Fibroblast of lung (primary cell): ENCODE measurements around the gene PEX14. TPM values are rescaled to one million over a fixed set of nuclear protein-coding genes. Genes with fewer than 3 reads are reported as not detected.

Experiments used
- DNase-seq, 2 donors: peaks; one replicate each; pipeline versions ENCODE4 v3.0.0 to v3.0.0-alpha.2; 2010; ENCODE audit warnings: low read depth in 2 of 2
- H2AFZ ChIP-seq: 2 replicates; pipeline ENCODE4 v1.5.1; 2012; ENCODE audit warnings: low read length, control low read depth, inconsistent platforms
- H3K27ac ChIP-seq: 2 replicates; pipeline ENCODE4 v1.5.1; 2011; ENCODE audit warnings: low read length, control low read depth; ENCODE audit not compliant: insufficient read depth
- H3K27me3 ChIP-seq: 2 replicates; pipeline ENCODE4 v1.5.1; 2011; ENCODE audit warnings: mild to moderate bottlenecking, low read length; ENCODE audit not compliant: control insufficient read depth, insufficient read depth
- H3K36me3 ChIP-seq: 2 replicates; pipeline ENCODE4 v1.5.1; 2011; ENCODE audit warnings: low read length; ENCODE audit not compliant: control insufficient read depth, insufficient read depth
- H3K4me1 ChIP-seq: 2 replicates; pipeline ENCODE4 v1.5.1; 2011; ENCODE audit warnings: low read length; ENCODE audit not compliant: control insufficient read depth, insufficient read depth; ENCODE audit errors: extremely low read depth
- H3K4me2 ChIP-seq: 2 replicates; pipeline ENCODE4 v1.5.1; 2011; ENCODE audit warnings: low read length, control low read depth; ENCODE audit not compliant: insufficient read depth; ENCODE audit errors: extremely low read depth
- H3K4me3 ChIP-seq, 4 experiments: fragments of 200-600 bp in 1 of 4; sonication (generic) in 1 of 4; replicated peaks in 1 of 4; 2 replicates each; pipeline ENCODE4 v1.5.1; 2011 to 2016; ENCODE audit warnings: low read length in 4 of 4, low read depth in 3 of 4, mild to moderate bottlenecking in 3 of 4, control low read depth in 2 of 4, inconsistent platforms in 1 of 4, mixed read lengths in 1 of 4; ENCODE audit not compliant: insufficient read depth in 1 of 4; ENCODE audit errors: control extremely low read depth in 1 of 4
- H3K79me2 ChIP-seq: 2 replicates; pipeline ENCODE4 v1.5.1; 2012; ENCODE audit warnings: mild to moderate bottlenecking, low read length, inconsistent platforms; ENCODE audit not compliant: control insufficient read depth, insufficient read depth
- H3K9ac ChIP-seq: 2 replicates; pipeline ENCODE4 v1.5.1; 2011; ENCODE audit warnings: mild to moderate bottlenecking, low read length, control low read depth; ENCODE audit not compliant: insufficient read depth
- H3K9me3 ChIP-seq: 2 replicates; pipeline ENCODE4 v1.5.1; 2012; ENCODE audit warnings: low read depth, low read length; ENCODE audit not compliant: control insufficient read depth, insufficient read depth
- H4K20me1 ChIP-seq: 2 replicates; pipeline ENCODE4 v1.5.1; 2011; ENCODE audit warnings: low read length; ENCODE audit not compliant: control insufficient read depth, insufficient read depth; ENCODE audit errors: extremely low read depth
- CTCF ChIP-seq, 2 donors: IDR thresholded peaks in 1 of 2; conservative IDR thresholded peaks in 1 of 2; 1 replicate in 1 of 2; 2 replicates in 1 of 2; pipeline ENCODE4 v1.5.1; 2011 to 2012; ENCODE audit warnings: low read length in 2 of 2, control low read depth in 1 of 2, inconsistent platforms in 1 of 2, low read depth in 1 of 2, mild to moderate bottlenecking in 1 of 2
- EZH2 ChIP-seq: IDR thresholded peaks from 2 replicates; pipeline ENCODE4 v1.5.1; 2012; ENCODE audit warnings: low read length, control low read depth, mild to moderate bottlenecking; ENCODE audit errors: missing control alignments
- polyA plus RNA-seq, 2 donors: library from polyadenylated mRNA; depleted of rRNA in 1 of 2; stranded (reverse) in 1 of 2; unstranded in 1 of 2; fragments of >200 nt; gene quantifications; 2 replicates each; pipeline ENCODE4 v1.2.1, GENCODE V29; 2011 to 2012; ENCODE audit warnings: missing spikeins in 1 of 2
- total RNA-seq: library from RNA; depleted of rRNA; stranded (reverse); fragments of >200 nt; gene quantifications from 2 replicates; pipeline ENCODE4 v1.2.1, GENCODE V29; 2014

Gene PEX14
- total and polyA plus RNA-seq, 2 donors (not counting 1 experiment from before 2014, with no cell fraction given), result 10.3 to 11.4 TPM

DNA sequence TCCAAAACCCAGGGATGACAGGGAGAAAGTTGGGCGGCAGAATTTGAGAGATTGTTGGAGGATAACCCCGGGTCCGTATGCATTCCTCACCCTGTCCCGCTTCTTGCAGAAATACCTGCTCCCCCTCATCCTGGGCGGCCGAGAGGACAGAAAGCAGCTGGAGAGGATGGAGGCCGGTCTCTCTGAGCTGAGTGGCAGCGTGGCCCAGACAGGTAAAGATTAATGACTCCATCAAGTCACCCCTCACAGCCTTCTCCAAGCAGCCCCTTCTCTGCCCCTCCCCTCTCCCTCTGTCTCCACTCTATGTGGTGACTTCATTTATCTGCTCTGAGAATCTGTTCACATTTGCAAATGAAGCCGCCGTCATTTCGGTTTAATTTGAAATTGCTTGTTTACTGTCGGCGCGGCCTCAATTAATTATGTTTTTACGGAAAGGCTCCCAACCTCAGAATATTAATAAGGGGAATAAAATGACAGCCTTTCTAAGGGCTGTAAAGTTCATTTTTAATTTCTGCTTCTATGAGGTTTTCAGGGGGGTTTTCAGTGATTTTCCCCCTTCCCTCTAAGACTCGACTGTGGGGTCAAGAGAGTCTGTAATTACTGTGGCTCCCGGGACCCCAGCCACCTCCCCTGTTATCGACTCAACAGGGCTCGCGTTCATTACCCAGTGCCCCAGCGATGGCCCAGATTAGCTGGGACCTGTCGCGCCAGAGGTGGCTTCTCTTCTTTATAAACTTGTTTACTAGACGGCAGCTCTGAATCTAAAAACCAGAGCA is 148.3 kb downstream of the PEX14 start:
- H3K4me1 ChIP-seq, result no peaks in the 10 kb centered on the region
- no peak overlapping the region for H2AFZ ChIP-seq
- DNase-seq, result no peak
- H3K36me3 ChIP-seq, result peaks cover 1% of the 10 kb centered on the region
- TF ChIP-seq CTCF (conservative IDR thresholded peaks at IDR 0.05 in 1 of 2, IDR thresholded peaks at IDR 0.05 in 1 of 2; ENCODE audit: low read depth in 1 of 2, low read length in 2 of 2) (no peak), EZH2 (no peak)
- no peak overlapping the region for H3K27ac ChIP-seq
- H3K9ac ChIP-seq, result no peak overlapping the region
- H3K4me3 ChIP-seq, result no peak overlapping the region
- H3K27me3 ChIP-seq, result no peaks in the 10 kb centered on the region
- no peak overlapping the region for H3K4me2 ChIP-seq
- no peaks in the 10 kb centered on the region for H3K9me3 ChIP-seq
- H3K79me2 ChIP-seq, result no peaks in the 10 kb centered on the region
- no peaks in the 10 kb centered on the region for H4K20me1 ChIP-seq

GRCh38 chr1:10623686-10624145 is 149.0 kb downstream of the PEX14 start:
- H2AFZ ChIP-seq, result no peak overlapping the region
- H3K27ac ChIP-seq, result no peak overlapping the region
- H3K4me1 ChIP-seq, result no peaks in the 10 kb centered on the region
- H3K79me2 ChIP-seq, result no peaks in the 10 kb centered on the region
- no peak for TF ChIP-seq EZH2
- no peak for TF ChIP-seq CTCF (conservative IDR thresholded peaks at IDR 0.05 in 1 of 2, IDR thresholded peaks at IDR 0.05 in 1 of 2; ENCODE audit: low read depth in 1 of 2, low read length in 2 of 2)
- no peak overlapping the region for H3K4me2 ChIP-seq
- DNase-seq, result no peak
- no peak overlapping the region for H3K4me3 ChIP-seq
- no peak overlapping the region for H3K9ac ChIP-seq
- no peaks in the 10 kb centered on the region for H4K20me1 ChIP-seq
- no peaks in the 10 kb centered on the region for H3K27me3 ChIP-seq
- peaks cover 1% of the 10 kb centered on the region for H3K36me3 ChIP-seq
- H3K9me3 ChIP-seq, result no peaks in the 10 kb centered on the region

DNA sequence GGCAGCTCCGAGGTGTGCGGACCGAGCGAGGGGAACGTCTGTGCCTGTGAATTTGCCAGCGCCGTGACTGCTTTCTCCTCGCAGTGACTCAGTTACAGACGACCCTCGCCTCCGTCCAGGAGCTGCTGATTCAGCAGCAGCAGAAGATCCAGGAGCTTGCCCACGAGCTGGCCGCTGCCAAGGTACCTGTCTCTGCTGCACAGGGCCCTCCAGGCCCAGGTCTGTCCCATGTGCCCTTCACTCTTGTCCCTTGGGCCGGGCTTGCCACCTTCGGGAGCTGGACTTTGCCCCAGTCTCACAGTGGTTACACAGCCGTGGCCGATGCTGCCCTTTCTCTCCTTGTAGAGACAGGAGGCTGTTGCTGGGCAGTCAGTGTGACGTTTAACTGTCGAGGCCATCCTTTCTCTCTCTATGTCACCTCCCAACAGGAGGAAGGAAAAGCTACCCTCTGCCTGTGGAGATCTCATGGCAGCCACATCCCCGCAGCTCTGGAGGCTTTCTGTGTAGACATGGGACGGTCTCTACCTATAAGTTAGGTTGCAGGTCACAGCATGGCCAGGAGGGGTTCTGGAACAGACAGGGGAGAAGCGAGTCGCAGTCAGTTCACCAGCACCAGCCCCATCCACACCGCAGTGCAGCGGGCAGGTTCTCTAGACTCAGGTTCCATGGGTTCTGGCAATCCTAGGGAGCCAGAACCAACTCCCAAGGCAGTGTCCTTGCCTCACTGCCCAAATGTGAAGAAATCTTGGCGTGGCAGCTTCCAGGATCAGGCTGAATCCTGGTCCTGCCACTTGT is 149.7 kb downstream of the PEX14 start:
- no peaks in the 10 kb centered on the region for H3K27me3 ChIP-seq
- no peaks in the 10 kb centered on the region for H3K79me2 ChIP-seq
- no peak overlapping the region for H3K4me3 ChIP-seq
- no peaks in the 10 kb centered on the region for H3K4me1 ChIP-seq
- no peak overlapping the region for H3K9ac ChIP-seq
- H4K20me1 ChIP-seq, result no peaks in the 10 kb centered on the region
- no peak for TF ChIP-seq EZH2
- no peak for TF ChIP-seq CTCF (conservative IDR thresholded peaks at IDR 0.05 in 1 of 2, IDR thresholded peaks at IDR 0.05 in 1 of 2; ENCODE audit: low read depth in 1 of 2, low read length in 2 of 2)
- no peak overlapping the region for H3K4me2 ChIP-seq
- H3K36me3 ChIP-seq, result peaks cover 1% of the 10 kb centered on the region
- no peak overlapping the region for H2AFZ ChIP-seq
- H3K27ac ChIP-seq, result no peak overlapping the region
- H3K9me3 ChIP-seq, result no peaks in the 10 kb centered on the region
- DNase-seq, result no peak
